Spleen (tissue), 11 donors: Measurements from ENCODE around the gene FAT1. TPM values are rescaled to one million over a fixed set of nuclear protein-coding genes. Genes with fewer than 3 reads are reported as not detected.
A peak's percentile ranks its signal among the peaks of the same experiment; 100 is the strongest.

ENCODE experiments used
- DNase-seq: peaks from one replicate; pipeline ENCODE4 v3.0.0-alpha.2; 2020
- H3K27ac ChIP-seq, 8 donors: fragments of 200-600 bp; sonication (generic) in 7 of 8; 1 replicate in 4 of 8; 2 replicates in 4 of 8; pipeline versions ENCODE4 v1.5.0 to v1.8.0; 2016 to 2021; ENCODE audit warnings: inconsistent platforms in 4 of 8, mild to moderate bottlenecking in 4 of 8, moderate library complexity in 1 of 8
- H3K27me3 ChIP-seq, 7 donors: fragments of 200-600 bp; sonication (generic) in 6 of 7; replicated peaks in 1 of 7; 1 replicate in 4 of 7; 2 replicates in 3 of 7; pipeline versions ENCODE4 v1.5.0 to v1.8.0; 2016 to 2021; ENCODE audit warnings: inconsistent platforms in 3 of 7, mild to moderate bottlenecking in 1 of 7
- H3K36me3 ChIP-seq, 6 donors: fragments of 200-600 bp; sonication (generic) in 5 of 6; 1 replicate in 4 of 6; 2 replicates in 2 of 6; pipeline versions ENCODE4 v1.5.0 to v1.8.0; 2016 to 2021; ENCODE audit warnings: inconsistent platforms in 2 of 6
- H3K4me1 ChIP-seq, 6 donors: fragments of 200-600 bp; sonication (generic) in 5 of 6; 1 replicate in 3 of 6; 2 replicates in 3 of 6; pipeline versions ENCODE4 v1.5.0 to v1.8.0; 2016 to 2021; ENCODE audit warnings: inconsistent platforms in 3 of 6
- H3K4me3 ChIP-seq, 8 donors: fragments of 200-600 bp; sonication (generic) in 7 of 8; 1 replicate in 4 of 8; 2 replicates in 4 of 8; pipeline versions ENCODE4 v1.5.0 to v1.8.0; 2016 to 2021; ENCODE audit warnings: inconsistent platforms in 4 of 8, mild to moderate bottlenecking in 4 of 8, moderate library complexity in 2 of 8
- H3K9me3 ChIP-seq, 8 donors: fragments of 200-600 bp; sonication (generic) in 7 of 8; 1 replicate in 4 of 8; 2 replicates in 4 of 8; pipeline versions ENCODE4 v1.5.0 to v1.8.0; 2016 to 2021; ENCODE audit warnings: inconsistent platforms in 4 of 8
- POLR2A ChIP-seq, 3 donors: fragments of 450-650 bp; IDR thresholded peaks; one replicate each; pipeline ENCODE4 v1.5.1; 2017; ENCODE audit warnings: antibody characterized with exemption in 3 of 3, mild to moderate bottlenecking in 1 of 3
- POLR2AphosphoS5 ChIP-seq, 3 donors: sonication (generic); formaldehyde crosslinking; IDR thresholded peaks; one replicate each; pipeline ENCODE4 v1.5.1; 2017; ENCODE audit warnings: antibody characterized with exemption in 3 of 3
- WGBS, 5 donors: extraction: QIAGEN DNeasy Blood & Tissue Kit in 3 of 5; methylation state at CpG; one replicate each; pipeline versions ENCODE4 v1.1.5 to v1.1.7; 2013 to 2018; 5-methylcytosine and 5-hydroxymethylcytosine counted together
- intact Hi-C: fragments of 100-400 bp; cut with DNase I; formaldehyde crosslinking; loops from one replicate; pipeline ENCODE4 v1.15.0; 2023; ENCODE audit warnings: low total_unique reads
- polyA plus RNA-seq, 3 donors: library from polyadenylated mRNA; stranded (reverse); fragments of 200-250 nt; gene quantifications; one replicate each; pipeline ENCODE4 v1.2.1, GENCODE V29; 2013
- total RNA-seq, 7 donors: library from RNA; depleted of rRNA in 3 of 7; stranded (reverse); fragments of >200 nt in 3 of 7; fragmentation: NEBNext Ultra II Directional in 4 of 7; extraction: Animal tissue kit (Norgen Biotek cat#: 25700) in 4 of 7; gene quantifications; one replicate each; pipeline versions ENCODE4 v1.1.0 to v1.2.1, GENCODE V29; 2016 to 2021
- TF ChIP-seq, protein P1 (sequence below), 11 experiments: fragments of 200-600 bp in 7 of 11; fragments of 450-650 bp in 4 of 11; sonication (generic) in 4 of 11; IDR thresholded peaks in 8 of 11; conservative IDR thresholded peaks in 3 of 11; 1 replicate in 7 of 11; 2 replicates in 4 of 11; pipeline versions ENCODE4 v1.4.0 to v1.8.0; 2016 to 2021; ENCODE audit warnings: antibody characterized with exemption in 11 of 11, inconsistent platforms in 4 of 11, mild to moderate bottlenecking in 1 of 11
- donor health status: healthy with polysubstance abuse.
- donor health status: DM: no; HTN: no; CAD: no; lungs with moderate emphysema.
- donor health status: DM: no; HTN: no; CAD: no.
- donor health status: Bipolar disorder and iron deficiency.
- donor health status: healthy.
- donor health status: DM: no; HTN: no; CAD: no.
- donor health status: DM: yes; HTN: yes; CAD: no.

The FAT1 gene
- total and polyA plus RNA-seq, 10 donors: 0.87 to 20.0 (median 4.6) TPM

DNA sequence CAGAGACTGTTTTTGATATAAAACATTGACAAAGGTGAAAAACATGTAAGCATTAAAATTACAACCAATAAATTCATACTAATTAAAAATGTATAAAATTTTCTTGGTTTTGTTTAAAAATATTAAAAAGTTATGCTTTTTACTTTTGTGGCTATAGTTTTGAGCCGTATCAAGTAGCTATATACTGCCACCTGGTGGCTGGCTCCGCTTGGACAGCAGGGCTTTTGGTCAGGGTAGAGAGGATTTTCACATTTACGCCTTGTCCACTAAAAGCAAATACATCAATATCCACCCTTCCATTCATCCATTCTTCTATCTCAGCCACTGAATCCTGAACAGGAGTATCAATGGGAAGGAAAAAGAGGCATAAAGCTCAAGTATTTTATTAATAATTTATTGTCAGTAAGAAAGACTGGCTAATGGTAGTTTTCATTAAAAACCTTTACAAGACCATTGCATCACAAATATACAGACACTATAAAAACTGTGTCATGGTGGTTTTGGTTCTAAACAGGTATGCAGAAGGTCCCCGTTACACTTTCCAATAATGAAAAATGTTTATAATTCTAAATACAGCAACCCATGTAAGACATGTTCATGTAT is 136.1 kb downstream of the FAT1 start:
- TF ChIP-seq POLR2A (IDR thresholded peaks at IDR 0.05) (no peak), POLR2AphosphoS5 (IDR thresholded peaks at IDR 0.05) (no peak)
- TF ChIP-seq, protein P1, sequence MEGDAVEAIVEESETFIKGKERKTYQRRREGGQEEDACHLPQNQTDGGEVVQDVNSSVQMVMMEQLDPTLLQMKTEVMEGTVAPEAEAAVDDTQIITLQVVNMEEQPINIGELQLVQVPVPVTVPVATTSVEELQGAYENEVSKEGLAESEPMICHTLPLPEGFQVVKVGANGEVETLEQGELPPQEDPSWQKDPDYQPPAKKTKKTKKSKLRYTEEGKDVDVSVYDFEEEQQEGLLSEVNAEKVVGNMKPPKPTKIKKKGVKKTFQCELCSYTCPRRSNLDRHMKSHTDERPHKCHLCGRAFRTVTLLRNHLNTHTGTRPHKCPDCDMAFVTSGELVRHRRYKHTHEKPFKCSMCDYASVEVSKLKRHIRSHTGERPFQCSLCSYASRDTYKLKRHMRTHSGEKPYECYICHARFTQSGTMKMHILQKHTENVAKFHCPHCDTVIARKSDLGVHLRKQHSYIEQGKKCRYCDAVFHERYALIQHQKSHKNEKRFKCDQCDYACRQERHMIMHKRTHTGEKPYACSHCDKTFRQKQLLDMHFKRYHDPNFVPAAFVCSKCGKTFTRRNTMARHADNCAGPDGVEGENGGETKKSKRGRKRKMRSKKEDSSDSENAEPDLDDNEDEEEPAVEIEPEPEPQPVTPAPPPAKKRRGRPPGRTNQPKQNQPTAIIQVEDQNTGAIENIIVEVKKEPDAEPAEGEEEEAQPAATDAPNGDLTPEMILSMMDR (IDR thresholded peaks at IDR 0.05 in 8 of 11, conservative IDR thresholded peaks at IDR 0.05 in 3 of 11): peak; percentile 49 to 89 (median 68)
- Histone ChIP-seq H3K27ac (no peak overlapping the region), H3K27me3 (no peaks in the 10 kb centered on the region), H3K4me1 (no peaks in the 10 kb centered on the region), H3K36me3 (no peaks in the 10 kb centered on the region), H3K4me3 (no peak overlapping the region), H3K9me3 (peaks cover 0 to 3% (median under 1%) of the 10 kb centered on the region in 8 donors)
- intact Hi-C loops: loop anchor here (2.0 kb wide), 1 partner anchor 291 kb away; no protein-coding TSS in a partner anchor
- no peak for DNase-seq
- WGBS, 5 donors: 26 to 35% (median 32%) methylated on average over 4 of the region's 4 CpGs

- H3K4me3 ChIP-seq: no peak overlapping the region
- no peaks in the 10 kb centered on the region for H3K27me3 ChIP-seq
- no peak for DNase-seq
- intact Hi-C loops: loop anchor here (2.0 kb wide), 1 partner anchor 289 kb away; no protein-coding TSS in a partner anchor
- no peaks in the 10 kb centered on the region for H3K4me1 ChIP-seq
- peaks cover 0 to 15% (median 10%) of the 10 kb centered on the region in 8 donors for H3K9me3 ChIP-seq
- H3K36me3 ChIP-seq: no peaks in the 10 kb centered on the region
- no peak overlapping the region for H3K27ac ChIP-seq
- no peak for TF ChIP-seq POLR2A (IDR thresholded peaks at IDR 0.05)
- 66 to 82% (median 73%) methylated on average over 8 of the region's 8 CpGs for WGBS, 5 donors
Observed at GRCh38 chr4:186586205-186586604, 137.5 kb downstream of the FAT1 start.

GRCh38 chr4:186584912-186585311 is 138.7 kb downstream of the FAT1 start:
- Histone ChIP-seq H3K9me3 (peaks cover 0 to 16% (median 10%) of the 10 kb centered on the region in 8 donors), H3K4me3 (no peak overlapping the region), H3K27me3 (no peaks in the 10 kb centered on the region), H3K4me1 (no peaks in the 10 kb centered on the region), H3K36me3 (no peaks in the 10 kb centered on the region), H3K27ac (no peak overlapping the region)
- DNase-seq: no peak
- intact Hi-C loops: no loop called here
- WGBS, 5 donors: 75 to 87% (median 83%) methylated on average over 6 of the region's 6 CpGs
- TF ChIP-seq POLR2A (IDR thresholded peaks at IDR 0.05) (no peak), POLR2AphosphoS5 (IDR thresholded peaks at IDR 0.05) (no peak)
- TF ChIP-seq, protein P1 (IDR thresholded peaks at IDR 0.05 in 8 of 11, conservative IDR thresholded peaks at IDR 0.05 in 3 of 11): no peak

- Histone ChIP-seq H3K4me1 (no peaks in the 10 kb centered on the region), H3K27ac (no peak overlapping the region), H3K9me3 (peaks cover 0 to 16% (median 10%) of the 10 kb centered on the region in 8 donors), H3K36me3 (no peaks in the 10 kb centered on the region), H3K4me3 (no peak overlapping the region), H3K27me3 (no peaks in the 10 kb centered on the region)
- intact Hi-C loops: no loop called here
- DNase-seq: no peak
- TF ChIP-seq POLR2AphosphoS5 (IDR thresholded peaks at IDR 0.05) (no peak), POLR2A (IDR thresholded peaks at IDR 0.05) (no peak)
- TF ChIP-seq, protein P1 (IDR thresholded peaks at IDR 0.05 in 8 of 11, conservative IDR thresholded peaks at IDR 0.05 in 3 of 11): no peak
- WGBS, 5 donors: 84 to 97% (median 92%) methylated on average over 6 of the region's 6 CpGs
Observed at GRCh38 chr4:186581421-186581820, 142.2 kb downstream of the FAT1 start.
